Skeletal muscle cell (primary cell): ENCODE measurements around the gene FRAS1.
"Not testable (repeated sequence)": the region's sequence is repeated elsewhere in the genome, so short reads cannot be mapped to it uniquely, and the experiment has no call there.

Experiments
- DNase-seq: peaks from one replicate; pipeline ENCODE4 v3.0.0-alpha.2; 2010; ENCODE audit warnings: low read depth
- H3K4me3 ChIP-seq: 2 replicates; pipeline ENCODE4 v1.5.1; 2011; ENCODE audit warnings: low read depth, mild to moderate bottlenecking, control low read depth, low read length, moderate library complexity

The FRAS1 gene

DNA sequence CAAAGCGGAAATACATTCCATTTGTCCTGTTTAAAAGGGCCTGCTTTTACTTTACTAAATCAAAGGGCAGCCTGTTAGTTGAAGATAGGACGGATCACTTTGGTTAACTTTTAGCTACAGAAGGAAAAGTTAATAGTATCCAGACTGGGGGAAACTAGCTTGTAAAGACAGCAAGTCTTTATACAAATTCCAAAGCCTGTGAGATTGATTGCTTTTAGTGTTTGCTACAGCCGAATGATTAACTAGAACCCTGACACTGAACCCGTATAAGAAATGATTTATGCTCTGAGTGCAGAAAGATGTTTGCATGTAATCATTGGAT is 93.4 kb downstream of the FRAS1 start:
- no peak for DNase-seq
- no peak overlapping the region for H3K4me3 ChIP-seq

DNA sequence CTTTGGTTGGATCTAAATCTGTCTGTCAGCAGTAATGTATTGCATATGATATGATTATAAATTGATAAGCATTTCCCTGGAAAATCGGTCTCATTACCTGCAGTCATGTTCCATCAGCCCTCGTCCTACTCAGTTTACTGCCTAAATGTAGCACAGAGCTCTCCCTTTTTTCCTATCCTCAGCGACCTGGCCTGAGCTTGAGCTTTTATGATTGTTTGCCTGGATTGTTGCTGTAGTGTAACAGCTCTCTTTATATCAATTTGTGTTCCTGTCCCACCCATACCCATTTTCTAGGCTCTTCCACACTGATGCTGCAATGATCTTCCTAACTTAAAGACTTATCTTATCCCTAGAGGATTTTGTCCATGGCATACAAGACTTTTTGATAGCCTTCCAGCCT is 95.7 kb downstream of the FRAS1 start:
- no peak for DNase-seq
- H3K4me3 ChIP-seq = no peak overlapping the region

DNA sequence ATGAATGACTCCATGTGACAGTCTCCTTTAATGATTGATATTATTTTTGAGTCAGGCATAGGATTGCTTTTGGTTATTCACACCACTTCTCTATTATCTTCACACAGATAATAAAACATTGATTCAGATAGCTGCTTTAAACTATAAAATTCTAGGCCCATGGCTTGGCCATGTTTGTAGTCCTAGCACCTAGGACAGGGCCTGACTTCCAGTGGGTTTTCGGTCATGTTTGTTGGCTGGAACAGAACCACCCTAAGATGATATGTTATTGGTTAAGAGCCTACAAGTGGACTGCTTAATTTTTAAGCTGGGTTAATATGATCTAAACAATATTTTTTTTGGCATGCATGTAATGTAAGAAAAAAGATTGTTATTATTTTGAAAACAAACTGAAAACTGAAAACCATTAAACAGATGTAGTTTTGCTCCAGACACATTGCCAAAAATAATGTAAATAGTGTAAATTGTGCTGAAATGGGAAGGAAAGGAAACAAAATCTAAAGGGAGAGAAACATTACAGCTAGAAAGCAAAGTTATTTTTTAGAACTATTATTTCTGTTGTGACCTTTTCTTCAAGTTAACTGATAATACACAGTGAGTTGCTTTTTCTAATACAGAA is 98.0 kb downstream of the FRAS1 start:
- no peak for DNase-seq
- no peak overlapping the region for H3K4me3 ChIP-seq

DNA sequence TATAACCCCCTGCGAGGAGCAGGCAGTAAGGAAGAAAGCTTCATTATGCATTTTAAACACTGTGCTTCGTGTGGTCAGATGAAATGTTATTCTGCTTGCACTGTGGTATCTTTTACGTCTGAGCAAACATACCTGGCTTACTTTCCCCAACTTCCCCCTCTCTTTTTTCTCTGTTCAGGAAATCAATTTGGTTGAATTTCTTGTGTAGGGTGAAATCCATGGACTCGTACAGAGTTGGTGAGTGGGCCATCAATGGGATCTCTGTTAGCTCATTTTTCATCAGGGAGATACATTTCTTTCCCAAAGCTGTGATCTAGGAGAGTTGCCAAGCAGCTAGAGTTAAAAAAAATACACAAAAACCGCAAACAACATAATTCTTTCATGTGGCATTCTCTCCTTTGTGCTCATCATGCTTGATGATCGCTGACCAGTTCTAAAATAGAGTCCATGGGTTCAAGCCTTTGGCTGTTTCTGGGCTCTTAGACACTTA is 98.5 kb downstream of the FRAS1 start:
- H3K4me3 ChIP-seq = no peak overlapping the region
- DNase-seq = no peak

DNA sequence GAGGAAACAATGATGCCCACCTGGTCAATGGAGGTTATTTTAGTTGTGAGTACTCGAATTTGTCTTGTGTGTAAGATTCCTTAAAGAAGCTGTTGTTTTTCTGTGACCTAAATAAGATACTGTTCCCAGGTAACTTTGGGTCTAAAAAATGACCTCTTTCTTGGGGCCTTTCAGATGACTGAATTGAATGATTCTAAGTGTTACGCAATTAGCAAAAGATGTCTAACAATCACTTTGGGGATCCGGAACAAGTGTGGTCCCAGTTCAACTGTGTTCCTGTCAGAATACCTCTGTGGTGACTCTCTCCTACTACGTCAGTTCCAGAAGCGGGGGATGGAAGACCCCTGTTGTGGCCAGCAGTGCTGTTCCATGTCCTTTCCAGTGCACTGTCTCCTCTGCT is 99.4 kb downstream of the FRAS1 start:
- no peak for DNase-seq
- no peak overlapping the region for H3K4me3 ChIP-seq

DNA sequence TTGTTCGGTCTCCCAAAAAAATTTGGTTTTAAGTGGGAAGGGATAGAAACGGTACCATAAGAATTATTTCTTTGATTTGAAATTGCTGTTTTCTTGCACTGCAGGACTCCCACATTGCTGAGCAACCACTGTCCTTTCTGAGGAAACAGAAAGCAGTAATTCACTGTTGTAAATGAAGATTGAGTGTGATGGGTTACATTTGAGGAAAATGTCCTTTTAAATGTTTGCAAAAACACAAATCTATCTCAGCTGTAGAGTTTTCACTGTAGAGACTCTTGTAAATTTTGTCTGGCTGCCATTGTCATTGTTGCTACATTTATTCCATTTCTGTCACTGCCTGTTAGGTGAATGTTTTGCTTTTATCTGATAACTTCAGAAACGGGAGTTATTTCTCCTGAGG is 105.2 kb downstream of the FRAS1 start:
- H3K4me3 ChIP-seq = no peak overlapping the region
- DNase-seq = no peak

DNA sequence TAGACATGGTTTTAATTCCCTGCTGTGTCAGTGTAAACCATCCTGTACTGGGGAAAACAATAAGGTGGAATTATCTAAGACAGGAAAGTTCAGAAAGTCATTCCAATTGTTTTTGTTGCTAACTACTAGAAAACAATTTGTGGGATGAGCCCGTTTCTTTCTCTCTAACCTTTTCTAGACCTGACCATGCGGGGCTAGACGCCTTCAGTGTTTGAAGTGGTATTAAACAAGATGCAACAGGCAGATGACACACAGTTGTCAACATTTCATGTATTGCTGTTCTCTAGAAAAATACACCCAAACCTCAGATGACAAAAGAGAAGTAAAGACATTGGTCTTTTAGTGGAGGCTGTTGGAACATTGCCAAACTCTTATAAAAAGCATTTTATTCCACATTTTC is 105.7 kb downstream of the FRAS1 start:
- no peak overlapping the region for H3K4me3 ChIP-seq
- DNase-seq = no peak

DNA sequence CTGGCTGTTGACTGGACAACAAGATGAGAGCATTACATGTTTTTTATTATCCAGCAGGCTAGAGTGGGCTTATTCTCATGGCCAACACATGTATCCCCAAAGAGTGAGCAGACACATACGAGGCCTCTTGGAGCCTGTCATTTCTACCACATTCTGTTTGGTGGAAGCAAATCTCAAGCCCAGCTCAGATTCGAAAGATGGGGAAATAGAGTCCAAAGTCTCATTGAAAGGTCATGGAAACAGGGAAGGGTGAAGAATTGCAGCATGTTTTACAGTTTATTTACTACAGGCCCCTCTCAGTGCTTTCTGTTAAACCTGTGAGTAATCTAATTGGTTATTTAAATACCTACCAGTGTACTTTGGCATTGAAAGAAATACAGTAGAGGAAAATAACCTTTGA is 108.6 kb downstream of the FRAS1 start:
- H3K4me3 ChIP-seq = no peak overlapping the region
- DNase-seq = no peak

DNA sequence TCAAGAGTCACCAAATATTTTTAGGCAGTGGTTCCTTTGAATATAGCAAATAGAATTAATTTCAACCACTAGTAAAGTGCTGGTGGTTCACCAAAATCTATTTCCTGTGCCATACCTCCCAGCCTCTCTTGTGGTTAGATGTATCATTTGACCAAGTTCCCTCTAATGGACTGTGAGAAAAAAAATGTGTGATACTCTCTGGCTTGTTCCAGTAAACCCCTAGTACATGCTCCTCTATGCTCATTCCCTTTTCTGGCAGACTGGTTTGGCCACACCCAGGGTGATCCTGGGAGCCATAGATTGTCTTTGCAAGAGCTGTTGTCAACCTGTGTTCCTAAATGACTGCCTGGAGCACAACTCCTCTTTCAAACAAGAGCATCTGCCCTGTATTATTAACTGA is 109.5 kb downstream of the FRAS1 start:
- no peak for DNase-seq
- no peak overlapping the region for H3K4me3 ChIP-seq

DNA sequence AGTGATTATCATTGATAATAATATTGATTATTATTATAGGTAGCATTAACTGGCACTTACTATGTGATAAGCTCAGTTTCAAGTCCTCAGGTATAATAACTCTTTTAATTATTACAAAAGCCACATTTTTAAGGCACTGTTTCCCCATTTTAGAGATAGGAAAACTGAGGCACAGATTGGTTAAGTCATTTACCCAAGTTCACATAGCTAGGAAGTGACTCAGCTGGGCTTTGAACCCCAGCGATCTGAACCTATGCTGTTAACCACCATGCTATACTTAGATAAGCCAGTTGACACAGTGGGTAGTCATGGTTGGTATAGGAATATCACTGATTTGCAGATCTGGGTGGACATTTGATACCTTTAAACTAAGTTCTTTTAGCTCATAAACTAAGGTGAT is 110.4 kb downstream of the FRAS1 start:
- DNase-seq = no peak
- H3K4me3 ChIP-seq = no peak overlapping the region

DNA sequence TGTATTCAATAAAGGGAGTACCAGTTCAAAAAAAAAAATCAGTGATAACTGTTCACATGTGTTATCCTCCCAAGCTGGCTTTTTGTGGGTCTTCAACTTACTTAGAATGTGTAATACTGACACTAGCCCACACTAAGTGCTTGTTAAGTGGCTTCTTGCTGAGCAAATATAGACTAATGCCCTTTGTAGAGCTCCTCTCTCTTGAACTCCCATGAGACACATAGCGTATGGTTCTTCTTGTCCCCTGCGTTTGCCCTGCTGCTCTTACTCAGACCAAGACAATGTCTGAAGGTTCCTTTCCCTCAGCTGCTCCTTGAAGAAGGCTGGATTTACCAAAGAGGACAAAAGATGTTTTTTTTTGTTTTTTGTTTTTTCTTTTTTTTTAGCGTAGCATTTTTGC is 110.9 kb downstream of the FRAS1 start:
- H3K4me3 ChIP-seq = no peak overlapping the region
- DNase-seq = no peak

DNA sequence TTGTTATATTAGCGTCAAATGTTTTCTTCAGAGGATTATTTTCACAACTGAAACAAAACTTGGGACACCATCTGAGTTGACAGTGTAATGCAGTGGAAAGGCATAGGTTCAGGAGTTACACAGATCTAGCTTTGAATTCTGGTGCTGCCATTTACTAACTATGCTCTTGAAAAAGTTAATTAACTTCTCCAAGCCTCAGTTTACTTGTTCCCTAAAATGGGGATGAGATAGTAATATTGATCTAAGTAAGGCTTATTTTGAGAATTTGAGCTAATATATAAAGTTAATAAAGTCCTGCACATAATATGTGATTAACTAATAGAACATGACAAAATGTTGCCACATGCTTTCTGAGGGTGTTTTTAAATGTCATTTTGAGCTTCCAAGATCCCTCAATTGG is 112.6 kb downstream of the FRAS1 start:
- no peak for DNase-seq
- H3K4me3 ChIP-seq = no peak overlapping the region

DNA sequence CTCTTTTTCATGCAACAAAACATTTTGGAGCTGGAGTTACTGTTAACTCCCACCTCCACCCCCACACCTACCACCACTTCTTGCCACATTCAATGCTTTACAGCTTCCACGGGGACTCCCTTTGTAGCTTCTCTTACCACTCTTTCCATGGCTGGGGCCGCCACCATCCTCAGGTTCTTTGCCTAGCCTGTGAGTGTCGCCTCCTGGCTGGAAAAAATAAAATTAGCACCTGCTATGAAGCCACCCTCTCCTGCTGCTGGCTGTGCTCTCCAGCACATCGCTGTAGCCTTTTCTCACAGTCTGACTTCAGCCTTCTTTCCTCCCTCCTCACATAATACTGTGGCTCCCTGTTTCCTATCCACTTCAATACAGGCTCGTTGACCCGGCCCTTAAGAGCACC is 114.4 kb downstream of the FRAS1 start:
- no peak overlapping the region for H3K4me3 ChIP-seq
- DNase-seq = no peak

DNA sequence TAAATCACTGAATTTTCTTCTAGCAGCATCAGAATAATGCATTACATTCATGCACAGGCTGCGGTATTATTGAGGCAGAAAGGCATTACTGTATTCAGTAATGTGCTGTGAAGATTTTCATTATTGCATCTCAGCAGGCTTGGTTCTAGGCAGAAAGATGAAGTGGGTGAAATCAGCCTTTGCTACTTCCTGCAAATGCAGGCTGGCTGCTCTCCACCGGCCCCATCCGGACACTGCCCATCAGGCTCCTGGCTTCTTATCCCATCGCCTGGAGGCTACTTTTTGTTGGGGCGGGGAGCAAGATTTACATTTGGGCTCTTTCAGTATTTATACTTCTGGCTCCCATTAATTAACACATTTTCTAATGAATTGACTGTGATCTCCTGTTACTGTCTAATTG is 117.8 kb downstream of the FRAS1 start:
- no peak for DNase-seq
- no peak overlapping the region for H3K4me3 ChIP-seq

DNA sequence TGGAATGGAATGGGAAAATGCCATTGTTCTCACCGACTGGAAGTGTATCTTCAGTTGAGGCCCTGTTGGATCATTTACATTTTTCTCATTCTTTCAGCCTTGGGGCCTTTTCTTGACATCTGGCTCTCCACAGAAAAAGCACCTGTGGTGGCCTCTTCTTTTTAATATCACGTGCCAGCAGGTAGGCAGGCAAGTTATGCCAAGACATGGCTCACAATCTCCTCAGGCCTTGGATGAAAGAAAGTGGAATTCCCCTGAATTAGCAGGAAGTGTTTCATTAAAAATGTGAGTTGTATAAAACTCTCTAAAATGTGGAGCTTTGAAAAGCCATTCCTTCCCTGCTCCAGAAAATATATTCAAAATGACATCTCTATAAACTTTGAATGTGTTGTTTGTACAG is 122.1 kb downstream of the FRAS1 start:
- no peak overlapping the region for H3K4me3 ChIP-seq
- DNase-seq = no peak

DNA sequence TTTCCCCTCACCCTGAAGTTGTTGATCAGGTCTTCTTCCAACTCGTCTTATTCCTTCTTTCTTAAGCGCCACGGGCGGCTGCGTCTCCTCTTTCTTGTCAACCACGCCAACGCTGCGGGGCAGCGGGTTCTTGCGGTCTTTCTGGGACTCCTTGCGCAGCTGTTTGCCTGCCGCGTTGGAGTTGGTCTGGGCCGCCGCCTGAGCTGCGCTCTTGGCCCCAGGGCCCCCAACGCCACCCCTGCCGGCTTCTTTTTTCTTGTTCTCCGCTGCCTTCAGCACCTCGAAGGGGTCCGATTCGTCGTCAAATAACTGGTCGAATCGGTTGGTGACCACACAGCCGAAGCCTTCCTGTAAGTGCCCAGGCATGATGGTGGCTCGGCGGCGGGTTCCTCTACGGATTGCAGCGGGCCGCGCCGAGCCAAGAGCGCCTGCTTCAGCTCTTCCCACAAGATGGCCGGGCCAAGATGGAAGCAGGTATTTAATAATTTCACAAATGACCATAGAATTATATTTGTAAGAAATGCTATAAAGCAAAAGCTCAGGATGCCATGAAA is 124.6 kb downstream of the FRAS1 start:
- not testable (repeated sequence) for H3K4me3 ChIP-seq, DNase-seq

DNA sequence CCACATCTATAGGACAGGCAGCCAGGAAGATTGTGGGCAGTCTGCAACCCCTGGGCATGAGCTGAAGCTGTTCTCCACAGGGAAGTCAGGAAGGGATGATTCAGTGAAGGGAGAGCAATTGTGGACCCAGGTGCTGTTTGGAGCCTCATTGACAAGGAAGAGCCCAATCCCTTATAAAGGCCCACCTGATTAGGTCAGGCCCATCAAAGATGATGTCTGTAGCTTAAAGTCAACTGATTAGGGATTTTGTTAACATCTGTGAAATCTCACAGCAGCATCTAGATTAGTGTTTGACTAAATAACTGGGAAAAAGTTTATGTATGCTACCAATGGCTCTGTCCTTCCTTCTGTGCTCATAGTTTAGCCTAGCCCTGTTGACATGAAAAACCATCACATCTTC is 127.5 kb downstream of the FRAS1 start:
- no peak for DNase-seq
- H3K4me3 ChIP-seq = no peak overlapping the region

DNA sequence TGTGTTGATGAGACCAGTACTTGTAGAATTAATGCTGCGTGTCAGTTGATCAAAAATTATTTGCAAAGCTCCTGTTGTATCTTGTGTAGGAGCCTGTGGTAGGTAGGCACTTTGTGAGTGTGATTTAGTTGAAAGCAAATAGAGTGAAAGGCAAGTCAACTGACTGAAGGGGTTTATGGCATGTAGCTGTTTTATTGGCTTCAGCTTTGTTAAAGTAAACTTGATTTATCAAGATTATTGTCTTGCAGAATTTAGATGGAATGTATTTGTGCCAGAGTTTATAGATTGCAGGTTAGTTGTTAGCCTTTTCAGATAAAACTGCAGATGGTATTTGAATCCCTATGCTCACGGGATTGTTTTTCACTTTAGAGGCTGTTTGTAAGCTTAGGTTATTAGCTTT is 128.0 kb downstream of the FRAS1 start:
- no peak for DNase-seq
- H3K4me3 ChIP-seq = no peak overlapping the region

DNA sequence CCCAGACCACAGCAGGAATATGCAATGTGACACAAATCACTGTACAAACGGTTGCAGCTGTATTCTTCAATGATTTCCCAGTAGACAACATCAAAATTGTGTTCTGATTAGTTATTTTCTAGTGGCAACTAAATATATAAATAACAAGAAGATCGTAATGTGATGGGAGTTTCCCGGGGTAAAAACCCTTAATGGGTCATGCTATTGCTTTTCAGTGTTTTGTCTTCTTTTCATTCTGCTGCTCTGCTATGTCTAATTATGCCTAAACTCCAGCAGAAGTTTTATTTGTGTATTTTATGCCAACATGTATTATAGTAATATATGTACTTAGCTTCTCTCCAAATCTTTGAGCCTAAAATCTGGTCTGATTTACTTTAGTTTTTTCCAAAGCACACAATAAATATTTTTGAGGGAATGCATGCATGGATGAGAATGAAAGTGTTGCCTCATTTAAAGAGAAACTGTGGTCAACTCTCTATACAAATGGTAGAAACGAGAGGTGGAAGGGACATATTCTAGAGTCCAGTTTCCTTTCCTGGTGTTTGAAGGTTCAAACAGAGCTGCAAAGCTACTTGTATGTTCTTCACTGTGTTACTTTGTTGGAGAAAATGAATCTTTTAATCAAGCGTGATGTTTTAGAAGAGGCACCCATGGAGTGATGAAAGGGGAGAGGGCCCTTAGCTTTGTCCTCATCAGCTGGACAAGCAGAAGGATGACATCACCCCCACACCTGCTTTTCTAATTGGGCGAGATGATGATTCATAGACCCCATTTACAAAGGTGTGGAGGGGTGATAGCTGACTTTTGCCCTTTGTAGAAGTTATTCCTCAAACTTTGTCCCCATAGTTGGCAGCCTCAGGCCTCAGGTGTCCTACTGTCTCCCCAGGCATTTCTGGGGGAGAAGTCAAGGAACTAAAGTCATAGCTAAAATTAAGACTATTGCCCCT is 129.7 kb downstream of the FRAS1 start:
- no peak overlapping the region for H3K4me3 ChIP-seq
- DNase-seq = no peak

DNA sequence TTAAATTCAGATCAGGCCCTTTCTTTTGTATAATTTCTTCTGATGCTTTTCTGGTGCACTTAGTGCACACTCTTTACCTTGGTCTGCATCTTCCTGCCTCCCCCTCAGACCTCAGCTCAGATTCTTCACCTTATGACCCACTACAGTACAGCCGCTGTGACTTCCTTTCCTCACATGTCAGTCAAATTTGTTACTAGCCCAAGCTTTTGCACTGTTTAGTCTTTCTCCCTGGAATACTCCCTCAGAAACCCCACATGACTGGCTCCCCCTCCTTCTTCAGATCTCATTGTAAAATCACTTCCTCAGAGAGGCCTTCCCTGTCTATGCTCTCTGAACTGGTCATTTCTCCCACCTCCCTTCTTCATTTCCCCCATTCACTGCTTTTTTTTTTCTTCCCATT is 132.9 kb downstream of the FRAS1 start:
- DNase-seq = no peak
- H3K4me3 ChIP-seq = no peak overlapping the region

DNA sequence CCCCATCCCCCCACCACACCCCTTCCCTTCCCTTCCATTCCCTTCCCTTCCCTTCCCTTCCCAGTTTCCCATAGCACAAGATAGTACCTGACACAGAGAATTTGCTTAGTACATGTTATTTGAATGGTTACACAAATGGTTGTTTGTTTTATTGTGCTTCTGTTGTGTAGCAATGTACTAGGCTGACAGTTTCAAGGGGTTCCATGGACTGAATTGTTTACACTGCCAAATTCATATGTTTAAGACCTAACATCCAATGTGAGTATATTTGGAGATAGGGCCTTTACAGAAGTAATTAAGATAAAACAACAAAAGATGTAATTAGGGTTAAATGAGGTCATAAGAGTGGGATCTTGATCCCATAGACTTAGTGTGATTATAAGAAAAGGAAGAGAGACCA is 133.5 kb downstream of the FRAS1 start:
- DNase-seq = no peak
- no peak overlapping the region for H3K4me3 ChIP-seq
